Activated T-cell treated with anti-CD3 and anti-CD28 coated beads for 1 hour (primary cell): Measurements from ENCODE around the gene TCF15.
"Not testable (repeated sequence)": the region's sequence is repeated elsewhere in the genome, so short reads cannot be mapped to it uniquely, and the experiment has no call there.

ENCODE experiments used
- DNase-seq: peaks from one replicate; pipeline ENCODE4 v3.0.0-alpha.2; 2020; ENCODE audit warnings: low read depth

TCF15 gene

DNA sequence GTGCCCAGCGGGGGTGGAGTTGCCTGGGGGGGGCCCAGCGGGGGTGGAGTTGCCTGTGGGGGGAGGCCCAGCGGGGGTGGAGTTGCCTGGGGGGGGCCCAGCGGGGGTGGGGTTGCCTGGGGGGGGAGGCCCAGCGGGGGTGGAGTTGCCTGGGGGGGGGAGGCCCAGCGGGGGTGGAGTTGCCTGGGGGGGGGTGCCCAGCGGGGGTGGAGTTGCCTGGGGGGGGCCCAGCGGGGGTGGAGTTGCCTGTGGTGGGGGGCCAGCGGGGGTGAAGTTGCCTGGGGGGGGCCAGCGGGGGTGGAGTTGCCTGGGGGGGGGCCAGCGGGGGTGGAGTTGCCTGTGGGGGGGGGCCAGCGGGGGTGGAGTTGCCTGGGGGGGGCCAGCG, 31.9 kb upstream of the TCF15 start:
- DNase-seq, result not testable (repeated sequence)

DNA sequence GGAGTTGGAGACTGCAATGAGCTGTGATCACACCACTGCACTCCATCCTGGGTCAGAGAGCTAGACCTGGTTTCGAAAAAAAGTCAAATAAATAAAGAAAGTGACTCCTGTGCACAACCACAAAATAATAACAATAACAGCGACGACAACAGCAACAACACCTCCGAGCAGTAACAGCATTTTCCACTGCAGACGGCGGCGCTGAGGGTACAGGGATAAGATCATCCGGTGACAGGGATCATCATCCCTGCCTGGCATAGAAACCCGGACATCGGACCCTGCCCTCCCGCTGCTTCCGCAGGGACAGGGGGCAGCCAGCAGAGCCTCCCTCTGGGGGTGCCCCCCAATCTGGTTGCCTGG, 31.4 kb upstream of the TCF15 start:
- no peak for DNase-seq

DNA sequence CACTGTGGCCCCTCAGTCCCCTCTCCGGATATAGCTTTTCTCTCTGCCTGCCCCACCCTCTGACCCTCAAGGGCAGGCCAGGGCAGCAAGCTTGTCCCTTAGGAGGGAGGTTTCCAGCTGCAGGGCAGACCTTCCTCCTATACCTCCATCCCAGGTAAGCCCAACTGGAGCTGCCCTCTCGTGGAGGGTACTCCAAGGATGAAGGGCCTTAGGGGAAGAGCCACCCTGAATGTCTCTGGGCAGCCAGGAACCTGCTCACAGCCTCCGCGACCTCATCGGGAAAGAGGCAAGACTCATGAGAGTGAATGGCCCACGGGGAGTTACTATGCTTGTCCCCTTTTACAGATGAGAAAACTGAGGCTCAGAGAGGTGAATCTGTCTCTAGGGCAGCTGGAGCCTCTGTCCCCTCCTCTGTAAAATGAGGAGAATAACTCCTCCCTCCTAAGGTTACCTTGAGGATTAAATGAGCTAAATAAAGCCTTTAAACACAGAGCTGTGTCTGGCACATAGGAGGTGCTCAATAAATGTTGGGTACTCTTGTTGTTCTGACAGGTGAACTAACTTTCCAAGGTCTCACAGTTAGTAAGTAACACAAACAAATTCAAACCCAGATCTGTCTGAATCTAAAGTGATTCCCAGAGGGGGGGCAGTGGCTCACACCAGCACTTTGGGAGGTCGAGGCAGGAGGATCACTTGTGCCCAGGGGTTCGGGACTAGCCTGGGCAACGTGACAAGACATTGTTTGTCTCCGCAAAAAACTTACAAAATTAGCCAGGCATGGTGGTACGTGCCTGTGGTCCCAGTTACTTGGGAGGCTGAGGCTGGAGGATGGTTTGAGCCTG, 30.8 kb upstream of the TCF15 start:
- DNase-seq, result no peak

DNA sequence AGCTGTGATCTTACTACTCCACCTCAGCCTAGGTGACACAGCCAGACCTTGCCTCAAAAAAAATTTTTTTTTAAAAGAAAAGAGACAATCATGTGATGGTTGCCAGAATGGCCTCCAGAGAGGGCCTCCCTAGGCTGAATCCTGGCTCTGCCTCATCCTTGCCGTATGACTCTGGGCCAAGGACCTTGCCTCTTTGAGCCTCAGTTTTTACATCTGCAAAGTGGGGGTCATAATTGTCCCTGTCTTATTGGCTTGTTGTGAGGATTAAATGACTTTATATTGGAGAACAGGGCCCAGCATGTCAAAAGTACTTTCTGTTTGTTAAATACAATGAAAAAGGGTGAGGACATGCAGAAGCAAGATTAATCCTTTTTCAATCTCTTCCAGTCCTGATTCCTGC, 28.5 kb upstream of the TCF15 start:
- DNase-seq, result no peak

DNA sequence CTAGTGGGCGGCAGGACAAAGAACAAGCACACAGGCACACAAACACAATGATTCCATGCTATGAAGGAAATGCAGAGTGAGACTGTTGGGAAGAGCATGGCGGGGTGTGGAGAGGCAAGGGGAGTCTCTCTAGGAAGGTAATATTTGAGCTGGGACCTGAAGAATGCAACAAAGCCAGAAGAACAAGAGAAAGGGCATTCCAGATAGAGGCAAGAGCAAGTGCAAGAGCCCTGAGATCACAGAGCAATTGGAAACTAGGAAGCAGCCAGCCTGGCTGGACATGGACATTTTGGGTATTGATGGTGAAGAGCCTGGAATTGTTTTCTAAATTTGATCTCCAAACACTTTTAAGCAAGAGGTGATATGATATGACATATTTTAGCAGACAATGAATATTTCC, 27.4 kb upstream of the TCF15 start:
- DNase-seq, result no peak

DNA sequence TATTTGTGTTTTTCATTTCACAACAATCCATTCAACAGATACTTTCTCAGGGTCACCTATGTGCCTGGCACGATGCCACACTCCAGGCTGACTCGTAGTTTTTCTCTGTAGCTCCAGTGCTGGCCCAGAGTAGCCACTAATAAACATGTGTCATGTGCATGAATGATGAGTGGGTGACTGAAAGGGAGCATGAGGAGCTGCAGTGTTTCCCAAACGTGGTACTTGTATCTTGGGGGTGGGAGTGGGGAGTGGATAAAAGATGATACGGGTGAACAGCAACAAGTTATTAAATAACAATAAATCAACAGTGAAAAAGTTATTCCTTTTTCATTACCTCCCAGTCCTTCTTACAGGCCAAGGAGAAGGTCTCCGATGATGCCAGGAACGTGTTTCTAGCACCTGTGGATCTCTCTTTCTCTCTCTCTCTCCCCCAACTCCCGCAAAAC, 25.8 kb upstream of the TCF15 start:
- no peak for DNase-seq

DNA sequence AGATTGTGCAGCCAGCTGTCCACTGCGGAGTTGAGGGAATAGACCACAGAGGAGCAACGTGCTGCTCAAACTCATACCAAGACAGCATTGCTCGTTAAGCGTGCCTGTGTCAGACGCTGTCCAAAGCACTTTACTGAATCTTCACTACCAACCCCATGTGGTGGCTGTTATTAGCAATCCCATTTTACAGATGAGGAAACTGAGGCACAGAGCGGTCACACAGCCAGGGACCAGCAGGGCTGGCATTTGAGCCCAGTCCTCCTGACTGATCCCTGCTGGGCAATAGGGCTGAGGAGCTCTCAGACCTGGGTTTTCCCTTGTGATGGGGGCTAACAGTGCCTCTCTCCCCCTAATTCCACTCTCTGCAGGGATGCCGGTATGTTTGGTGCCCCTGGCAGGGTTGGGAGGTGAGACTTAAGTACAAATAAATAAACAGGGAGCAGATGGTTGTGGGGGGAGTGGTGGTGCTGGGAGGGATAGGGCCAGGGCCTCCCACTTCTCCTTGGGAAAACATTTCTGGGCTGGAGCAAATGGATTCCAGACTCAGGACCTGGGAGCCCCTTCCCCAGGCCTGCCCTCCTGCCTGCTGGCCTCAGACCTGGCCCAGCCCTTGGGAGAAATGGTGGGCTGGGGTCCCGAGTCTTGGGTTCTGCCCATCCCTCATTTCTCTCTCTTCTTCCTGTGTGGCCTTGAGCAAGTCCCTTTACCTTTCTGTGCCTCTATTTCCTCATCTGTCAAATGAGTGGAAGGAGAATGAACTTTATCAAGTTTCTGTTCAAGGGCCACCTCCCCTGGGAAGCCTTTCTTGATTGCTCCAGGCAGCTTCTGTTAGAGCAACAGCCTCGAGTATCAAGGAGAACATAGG, 25.2 kb upstream of the TCF15 start:
- DNase-seq, result no peak

DNA sequence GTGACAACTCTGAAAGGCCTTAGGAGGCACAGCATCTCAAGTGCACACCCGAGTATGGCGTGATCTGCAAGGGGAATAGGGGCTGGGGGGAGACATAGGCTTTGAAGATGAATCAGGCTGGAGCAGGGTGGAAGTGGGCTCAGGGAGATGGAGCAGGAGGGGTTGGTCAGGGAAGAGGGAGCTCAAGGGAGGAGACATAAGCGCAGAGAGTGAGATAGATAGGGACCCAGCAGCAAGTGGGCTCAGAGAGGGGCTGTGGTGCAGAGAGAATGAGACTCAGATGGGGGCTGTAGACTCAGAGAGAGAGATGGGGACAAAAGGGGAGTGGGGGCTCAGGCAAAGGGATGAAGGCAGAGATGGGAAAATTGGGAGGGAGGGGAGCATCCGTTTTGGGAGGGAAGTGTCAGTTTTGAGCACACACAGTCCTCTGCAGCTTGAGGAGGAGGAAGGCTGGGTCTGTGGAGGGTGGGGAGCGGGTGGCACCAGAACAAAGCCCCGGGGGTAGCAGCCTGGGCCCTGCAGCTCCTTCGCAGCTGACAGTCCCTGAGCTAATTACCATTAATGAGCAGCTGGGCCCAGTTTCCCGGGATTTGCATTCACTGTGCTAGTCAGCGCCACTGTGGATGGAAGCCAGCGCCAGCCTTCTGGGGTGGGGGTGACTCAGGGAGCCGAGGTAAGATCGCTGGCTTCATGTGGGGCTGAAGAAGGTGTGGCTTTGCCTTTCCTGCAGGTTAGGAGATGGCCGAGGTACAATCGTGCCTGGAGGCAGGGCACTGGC, 24.2 kb upstream of the TCF15 start:
- DNase-seq, result no peak

DNA sequence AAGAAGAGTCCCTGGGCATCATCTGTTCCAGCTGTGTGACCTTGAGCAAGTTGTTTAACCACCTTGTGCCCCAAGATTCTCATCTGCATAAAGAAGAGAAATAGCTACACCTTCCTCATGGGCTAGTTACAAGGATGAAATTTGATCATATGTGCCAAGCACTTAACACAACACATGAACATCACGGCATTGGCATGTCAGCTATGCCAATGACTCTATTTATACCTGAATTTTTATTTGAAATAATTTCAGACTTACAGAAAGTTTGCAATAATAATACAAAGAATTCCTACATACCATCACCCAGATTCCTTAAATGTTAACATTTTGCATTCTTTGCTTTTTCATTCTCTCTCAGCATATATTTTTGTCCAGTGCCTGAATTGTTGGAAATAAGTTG, 21.0 kb upstream of the TCF15 start:
- no peak for DNase-seq

DNA sequence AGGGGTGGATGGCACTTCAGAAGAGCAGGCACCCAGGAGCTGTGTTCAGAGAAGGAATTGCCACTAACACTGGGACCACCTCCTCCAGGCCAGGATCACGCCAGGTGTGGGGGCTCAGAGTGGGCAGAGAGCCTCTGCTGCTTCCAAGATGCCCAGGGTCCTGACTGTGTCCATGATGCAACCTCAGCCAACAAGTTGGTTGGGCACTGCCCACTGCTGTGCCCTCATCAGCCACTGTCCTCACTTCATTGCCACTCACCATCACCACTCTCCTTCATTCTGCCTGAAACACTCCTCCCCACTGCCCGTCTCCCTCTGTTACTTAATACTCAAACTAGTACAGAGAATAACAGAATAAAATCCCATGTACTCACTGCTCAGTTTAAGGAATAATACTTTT, 16.5 kb upstream of the TCF15 start:
- no peak for DNase-seq

DNA sequence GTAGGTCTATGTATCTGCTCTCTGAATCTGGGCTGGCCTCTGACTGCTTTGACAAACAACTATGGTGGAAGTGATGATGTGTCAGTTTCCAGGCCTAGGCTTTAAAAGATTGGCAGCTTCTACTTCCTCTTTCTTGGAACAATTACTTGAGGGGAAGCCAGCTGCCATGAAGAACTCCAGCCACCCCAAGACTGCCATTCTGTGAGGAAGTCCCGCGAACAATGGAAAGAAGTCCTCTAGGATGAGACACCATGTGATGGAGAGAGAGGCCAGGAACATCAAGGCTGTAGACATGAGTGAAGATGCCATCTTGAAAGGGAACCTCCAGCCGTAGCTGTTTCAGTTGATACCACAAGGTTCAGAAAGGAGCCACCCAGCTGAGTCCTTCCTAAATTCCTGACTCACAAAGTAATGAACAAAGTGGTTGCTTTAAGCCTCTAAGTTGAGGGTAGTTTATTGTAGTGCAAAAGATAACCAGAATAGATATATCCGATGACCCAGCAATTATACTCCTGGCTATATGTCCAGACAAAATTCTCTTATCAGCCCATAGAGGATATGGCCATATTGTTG, 15.3 kb upstream of the TCF15 start:
- no peak for DNase-seq

DNA sequence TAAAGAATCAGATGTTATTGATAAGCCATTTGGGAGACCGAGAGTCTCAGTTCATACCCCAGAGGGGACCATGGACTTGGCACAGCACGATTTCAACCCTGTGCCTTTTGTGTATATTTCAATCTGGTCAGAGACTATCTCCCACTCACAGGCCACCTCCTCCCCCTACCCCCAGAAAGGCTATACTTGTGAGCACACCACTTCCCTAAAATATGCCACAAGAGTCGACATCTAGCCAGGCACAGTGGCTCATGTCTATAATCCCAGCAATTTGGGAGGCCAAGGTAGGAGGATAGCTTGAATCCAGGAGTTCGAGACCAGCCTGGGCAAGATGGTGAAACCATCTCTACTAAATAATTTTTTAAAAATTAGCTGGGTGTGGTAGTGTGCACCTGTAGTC, 13.6 kb upstream of the TCF15 start:
- DNase-seq, result no peak

DNA sequence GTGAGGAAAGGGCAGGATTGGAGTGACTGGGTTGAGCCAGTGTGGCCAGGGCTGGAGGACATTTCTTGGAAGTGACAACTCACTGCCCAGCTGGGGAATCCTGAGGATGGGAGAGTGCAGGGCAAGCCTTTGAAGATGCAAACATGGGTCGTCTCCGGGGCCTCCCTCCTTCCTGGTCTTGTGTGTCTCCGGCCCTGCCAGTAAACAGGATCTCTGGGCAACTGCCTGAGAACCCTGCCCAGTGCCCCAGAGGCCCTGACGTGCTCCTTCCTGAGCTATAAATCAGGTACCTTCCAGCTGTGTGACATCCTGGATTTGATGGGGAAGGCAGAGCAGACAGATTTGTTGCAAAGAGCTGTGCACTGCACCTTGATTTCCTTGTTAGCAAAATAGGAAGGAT, 12.9 kb upstream of the TCF15 start:
- no peak for DNase-seq

DNA sequence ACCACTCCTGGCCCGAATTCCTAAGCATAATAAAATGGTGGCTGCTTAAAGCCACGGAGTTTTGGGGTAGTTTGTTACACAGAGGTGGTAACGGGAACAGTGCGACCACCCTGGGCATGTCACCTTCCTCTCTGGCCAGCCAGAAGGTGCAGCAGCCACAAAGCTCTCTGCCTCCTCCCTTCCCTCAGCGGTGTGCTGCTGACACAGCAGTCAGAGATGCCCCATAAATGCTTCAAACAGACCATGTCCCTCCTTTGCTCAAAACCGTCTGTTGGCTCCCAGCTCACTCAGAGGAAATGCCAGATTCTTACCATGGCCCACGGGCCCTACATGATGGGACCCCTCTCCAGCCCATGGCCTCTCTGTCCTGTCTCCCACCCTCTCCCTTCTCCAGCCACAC, 12.1 kb upstream of the TCF15 start:
- no peak for DNase-seq

DNA sequence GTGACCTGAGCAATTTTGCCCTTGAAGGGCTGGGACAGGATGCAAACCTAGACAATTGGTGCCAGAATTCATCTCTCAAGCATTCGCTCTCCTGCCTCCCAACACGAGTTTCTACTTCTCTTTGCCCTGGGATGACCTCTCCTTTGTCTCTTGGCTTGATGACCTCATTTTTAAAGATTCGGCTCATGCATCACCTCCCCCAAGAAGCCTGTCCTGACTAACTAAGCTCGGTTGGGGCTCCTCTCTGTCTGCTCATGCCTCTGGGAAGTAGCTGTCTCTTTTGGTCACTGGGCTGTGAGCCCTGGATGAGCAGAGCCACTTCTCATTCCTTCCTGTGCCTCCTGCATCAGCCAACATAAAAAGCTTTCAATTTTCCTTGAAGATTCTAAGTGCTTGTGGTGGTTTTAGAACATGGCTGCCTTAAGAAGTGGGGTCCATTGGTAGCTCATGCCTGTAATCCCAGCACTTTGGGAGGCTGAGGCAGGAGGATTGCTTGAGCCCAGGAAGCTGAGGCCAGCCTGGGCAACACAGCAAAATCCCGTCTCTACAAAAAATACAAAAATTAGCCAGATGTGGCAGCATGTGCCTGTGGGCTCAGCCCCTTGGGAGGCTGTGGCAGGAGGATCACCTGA, 11.1 kb upstream of the TCF15 start:
- DNase-seq, result no peak

DNA sequence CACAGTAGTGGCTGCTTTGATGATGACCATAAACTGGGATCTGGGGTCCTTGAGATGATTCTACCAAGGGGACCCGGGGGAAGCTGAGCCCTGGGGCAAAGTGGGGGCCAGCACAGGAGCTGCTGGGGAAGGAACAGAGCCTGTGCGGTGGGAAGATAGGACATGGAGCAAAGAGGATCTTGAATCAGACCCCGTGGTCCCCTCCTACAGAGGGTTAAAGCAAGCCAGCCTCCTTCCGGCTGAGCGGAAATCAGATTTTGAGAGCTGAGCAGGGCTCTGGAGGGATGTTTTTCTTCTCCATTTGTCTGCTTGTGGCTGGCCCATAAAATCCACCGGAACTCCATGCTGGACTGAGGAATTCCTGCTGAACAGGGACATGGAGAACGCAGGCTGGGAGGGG, 10.1 kb upstream of the TCF15 start:
- no peak for DNase-seq

DNA sequence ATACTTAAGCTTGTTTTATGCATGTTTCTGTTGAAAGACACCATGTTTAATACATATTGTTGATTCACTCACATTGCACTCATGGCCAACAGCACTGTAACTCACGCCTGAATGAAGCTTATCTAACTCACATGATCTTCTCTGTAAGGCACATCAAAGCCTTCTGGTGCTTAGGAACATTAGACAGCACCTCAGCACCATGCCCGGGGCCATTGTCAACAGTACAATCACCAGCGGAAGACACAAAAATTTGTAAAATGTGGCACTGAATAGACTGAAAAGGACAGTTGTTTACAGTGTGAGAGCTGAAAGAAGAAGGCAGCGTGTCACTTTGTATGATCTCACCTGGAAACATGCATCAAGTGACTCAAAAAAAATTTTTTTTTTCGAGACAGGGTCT, 8.9 kb upstream of the TCF15 start:
- no peak for DNase-seq

DNA sequence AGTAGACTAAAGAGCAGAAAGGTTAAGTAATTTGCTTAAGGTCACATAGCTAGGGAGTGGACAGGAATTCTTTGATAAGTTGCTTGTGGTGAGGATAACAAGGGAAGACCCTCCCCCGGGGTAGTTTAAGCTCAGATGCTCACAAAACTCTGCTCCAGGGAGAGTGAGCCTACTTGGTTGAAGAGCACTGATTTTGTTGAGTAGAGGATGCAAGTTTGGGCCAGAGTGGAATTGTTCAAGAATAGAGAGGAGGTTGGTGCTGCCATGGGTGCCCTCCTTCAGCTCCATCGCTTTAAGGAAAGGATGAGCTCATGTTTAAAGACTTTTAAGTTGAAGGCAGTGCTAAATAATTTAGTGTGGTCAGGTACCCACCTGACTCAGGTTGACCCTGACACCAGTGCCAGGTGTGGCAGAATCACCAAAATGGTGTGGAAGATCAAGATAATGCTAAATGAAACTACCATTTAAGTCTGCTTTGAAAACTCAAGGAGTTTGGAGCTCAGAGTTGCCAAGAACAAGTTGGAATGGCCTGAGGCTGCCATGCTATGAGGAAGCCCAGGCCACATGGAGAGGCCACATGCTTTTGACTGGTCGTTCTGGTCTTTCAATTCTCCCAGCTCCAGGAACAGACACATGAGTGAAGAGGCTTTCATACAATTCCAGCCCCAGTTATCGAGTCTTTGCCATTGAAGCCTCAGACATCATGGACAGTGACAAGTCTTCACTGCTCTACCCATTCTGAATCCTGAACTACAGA, 8.0 kb upstream of the TCF15 start:
- DNase-seq, result no peak

DNA sequence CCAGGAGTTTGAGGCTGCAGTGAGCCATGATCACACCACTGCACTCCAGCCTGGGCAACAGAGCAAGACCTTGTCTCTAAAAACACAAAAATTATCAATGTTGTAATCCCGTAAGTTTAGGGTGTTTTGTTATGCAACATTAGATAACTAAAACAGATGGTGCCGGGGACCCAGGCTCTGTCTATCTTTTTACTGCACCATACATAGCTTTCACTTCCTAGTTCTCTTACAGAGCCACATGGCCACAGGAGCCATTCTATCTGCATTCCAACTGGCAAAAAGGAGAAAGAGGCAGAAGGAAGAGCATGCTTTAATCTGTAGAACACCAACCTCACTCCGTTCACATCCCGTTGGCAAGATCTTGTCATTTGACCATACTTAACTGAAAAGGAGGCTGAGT, 5.4 kb upstream of the TCF15 start:
- no peak for DNase-seq

DNA sequence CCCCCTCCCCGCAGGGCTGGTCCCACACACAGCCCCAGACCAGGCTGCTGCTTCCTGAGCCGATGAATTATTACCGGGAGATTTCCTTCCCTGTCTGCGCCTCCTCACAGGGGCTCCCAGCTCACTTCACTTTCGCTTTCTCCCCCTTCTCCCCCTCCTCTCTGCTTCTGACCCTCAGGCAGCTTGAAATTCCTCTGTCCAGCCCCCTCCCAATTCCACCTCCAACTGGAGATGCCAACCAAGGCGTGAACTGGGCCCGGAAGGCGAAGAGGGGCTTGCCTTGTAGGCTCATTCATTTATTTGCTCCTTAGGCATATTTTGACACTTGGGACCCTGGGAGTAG, 1.7 kb upstream of the TCF15 start:
- DNase-seq, result no peak
